HG03280 (cell line): Measurements from ENCODE around the gene VEGFC.

Experiments
- ATAC-seq: cut with Tn5 transposase; IDR thresholded peaks from one replicate; pipeline ENCODE4 v1.9.1; 2021; ENCODE audit warnings: mild to moderate bottlenecking, moderate library complexity; ENCODE audit not compliant: unreplicated experiment

Gene VEGFC

GRCh38 chr4:176767183-176767582 lies 25.5 kb downstream of the VEGFC start:
- no peak for ATAC-seq

- no peak for ATAC-seq
Measured at GRCh38 chr4:176762661-176763308, 29.9 kb downstream of the VEGFC start.

GRCh38 chr4:176761872-176762271 lies 30.9 kb downstream of the VEGFC start:
- ATAC-seq = no peak

- ATAC-seq = no peak
Measured at GRCh38 chr4:176760471-176760870, 32.3 kb downstream of the VEGFC start.

GRCh38 chr4:176758731-176759130 lies 34.0 kb downstream of the VEGFC start:
- ATAC-seq = no peak

- ATAC-seq = no peak
Measured at GRCh38 chr4:176758323-176758722, 34.4 kb downstream of the VEGFC start.

GRCh38 chr4:176755613-176756012 lies 37.1 kb downstream of the VEGFC start:
- ATAC-seq = no peak

- ATAC-seq = no peak
Measured at GRCh38 chr4:176755001-176755400, 37.7 kb downstream of the VEGFC start.

- no peak for ATAC-seq
Measured at GRCh38 chr4:176753049-176753448, 39.7 kb downstream of the VEGFC start.

GRCh38 chr4:176752191-176752749 lies 40.5 kb downstream of the VEGFC start:
- ATAC-seq = no peak

GRCh38 chr4:176751061-176751460 lies 41.7 kb downstream of the VEGFC start:
- ATAC-seq = no peak

- ATAC-seq = no peak
Measured at GRCh38 chr4:176746846-176747245, 45.9 kb downstream of the VEGFC start.

- no peak for ATAC-seq
Measured at GRCh38 chr4:176745902-176746301, 46.8 kb downstream of the VEGFC start.

- no peak for ATAC-seq
Measured at GRCh38 chr4:176744091-176744490, 48.6 kb downstream of the VEGFC start.

GRCh38 chr4:176742211-176742610 lies 50.5 kb downstream of the VEGFC start:
- ATAC-seq = no peak

- no peak for ATAC-seq
Measured at GRCh38 chr4:176741253-176741652, 51.5 kb downstream of the VEGFC start.

GRCh38 chr4:176735300-176735699 lies 57.4 kb downstream of the VEGFC start:
- no peak for ATAC-seq

- ATAC-seq = no peak
Measured at GRCh38 chr4:176734461-176734860, 58.3 kb downstream of the VEGFC start.

- no peak for ATAC-seq
Measured at GRCh38 chr4:176729489-176729888, 63.2 kb downstream of the VEGFC start.

- ATAC-seq = no peak
Measured at GRCh38 chr4:176726803-176727202, 65.9 kb downstream of the VEGFC start.

- ATAC-seq = no peak
Measured at GRCh38 chr4:176721459-176721858, 71.3 kb downstream of the VEGFC start.

- no peak for ATAC-seq
Measured at GRCh38 chr4:176718881-176719280, 73.8 kb downstream of the VEGFC start.

GRCh38 chr4:176717237-176717636 lies 75.5 kb downstream of the VEGFC start:
- ATAC-seq = no peak
